Colonic mucosa (tissue), 4 donors: ENCODE results near the gene IGIP. TPM values are rescaled to one million over a fixed set of nuclear protein-coding genes. Genes with fewer than 3 reads are reported as not detected.

ENCODE experiments used
- DNase-seq: peaks from one replicate; pipeline ENCODE4 v3.0.0-alpha.2; 2020
- H3K27ac ChIP-seq: fragments of 200-600 bp; one replicate; pipeline ENCODE4 v1.8.0; 2021
- H3K27me3 ChIP-seq: fragments of 200-600 bp; one replicate; pipeline ENCODE4 v1.8.0; 2021
- H3K36me3 ChIP-seq: fragments of 200-600 bp; one replicate; pipeline ENCODE4 v1.8.0; 2021
- H3K4me1 ChIP-seq: fragments of 200-600 bp; one replicate; pipeline ENCODE4 v1.8.0; 2021; ENCODE audit warnings: mild to moderate bottlenecking
- H3K4me3 ChIP-seq: fragments of 200-600 bp; one replicate; pipeline ENCODE4 v1.8.0; 2021
- H3K9ac ChIP-seq, 2 donors: one replicate each; pipeline ENCODE4 v1.7.0; 2013; ENCODE audit warnings: control low read depth in 2 of 2, low read depth in 2 of 2, low read length in 2 of 2
- H3K9me3 ChIP-seq: fragments of 200-600 bp; one replicate; pipeline ENCODE4 v1.8.0; 2021
- CTCF ChIP-seq: fragments of 200-600 bp; IDR thresholded peaks from one replicate; pipeline ENCODE4 v1.8.0; 2022; ENCODE audit warnings: antibody characterized with exemption, mild to moderate bottlenecking
- intact Hi-C: fragments of 100-400 bp; cut with DNase I; formaldehyde crosslinking; loops from one replicate; pipeline ENCODE4 v1.14.1; 2022
- total RNA-seq, 2 donors: library from RNA; stranded (reverse); fragmentation: NEBNext Ultra II Directional in 1 of 2; extraction: Animal tissue kit (Norgen Biotek cat#: 25700) in 1 of 2; gene quantifications; one replicate each; pipeline ENCODE4 v1.2.1, GENCODE V29; 2021
- donor health status: healthy.
- donor health status: DM: no; HTN: no; CAD: no.
- donor health status: DM: no; HTN: no; CAD: no.

The IGIP gene
- total RNA-seq, 2 donors from 2014 or later = 7.8 to 9.5 TPM

- Histone ChIP-seq H3K9ac (peak overlapping the region; percentile 92 to 94), H3K4me3 (peak overlapping the region; percentile 59), H3K9me3 (no peaks in the 10 kb centered on the region), H3K27me3 (no peaks in the 10 kb centered on the region), H3K4me1 (no peaks in the 10 kb centered on the region), H3K36me3 (no peaks in the 10 kb centered on the region), H3K27ac (no peak overlapping the region)
- no peak for TF ChIP-seq CTCF
- DNase-seq = peak; percentile 38
- intact Hi-C loops = loop anchor here (5.0 kb wide), 1 partner anchor 37 kb away; no protein-coding TSS in a partner anchor
Observed at GRCh38 chr5:140109018-140109758, 16.5 kb upstream of the IGIP start.

- no peaks in the 10 kb centered on the region for H3K4me1 ChIP-seq
- no peak overlapping the region for H3K9ac ChIP-seq
- intact Hi-C loops = loop anchor here (5.0 kb wide), 1 partner anchor 38 kb away; no protein-coding TSS in a partner anchor
- H3K9me3 ChIP-seq = no peaks in the 10 kb centered on the region
- no peak for DNase-seq
- no peak overlapping the region for H3K4me3 ChIP-seq
- H3K27ac ChIP-seq = no peak overlapping the region
- no peaks in the 10 kb centered on the region for H3K27me3 ChIP-seq
- no peak for TF ChIP-seq CTCF
- H3K36me3 ChIP-seq = no peaks in the 10 kb centered on the region
Observed at GRCh38 chr5:140109759-140110645, 15.7 kb upstream of the IGIP start.

- Histone ChIP-seq H3K27me3 (no peaks in the 10 kb centered on the region), H3K9me3 (no peaks in the 10 kb centered on the region), H3K9ac (no peak overlapping the region), H3K4me1 (no peaks in the 10 kb centered on the region), H3K36me3 (no peaks in the 10 kb centered on the region), H3K27ac (no peak overlapping the region), H3K4me3 (no peak overlapping the region)
- no peak for DNase-seq
- TF ChIP-seq CTCF = no peak
- intact Hi-C loops = no loop called here
Observed at GRCh38 chr5:140110646-140110957, 15.1 kb upstream of the IGIP start.

- TF ChIP-seq CTCF = no peak
- Histone ChIP-seq H3K27me3 (no peaks in the 10 kb centered on the region), H3K9ac (no peak overlapping the region), H3K4me3 (no peak overlapping the region), H3K36me3 (no peaks in the 10 kb centered on the region), H3K27ac (no peak overlapping the region), H3K4me1 (peaks cover 5% of the 10 kb centered on the region), H3K9me3 (no peaks in the 10 kb centered on the region)
- DNase-seq = no peak
- intact Hi-C loops = no loop called here
Observed at GRCh38 chr5:140111011-140111858, 14.5 kb upstream of the IGIP start.
